Renal cortex interstitium (tissue), 11 donors: ENCODE data around the gene ZDHHC20. TPM values are rescaled to one million over a fixed set of nuclear protein-coding genes. Genes with fewer than 3 reads are reported as not detected.

Source experiments
- DNase-seq, 11 donors: peaks; one replicate each; pipeline ENCODE4 v3.0.0-alpha.2; 2013; ENCODE audit warnings: low read depth in 9 of 11, low spot score in 4 of 11; ENCODE audit errors: extremely low read depth in 1 of 11
- polyA plus RNA-seq, 3 donors: library from polyadenylated mRNA; unstranded; fragments of 120-200 nt; gene quantifications; one replicate each; pipeline ENCODE4 v1.2.1, GENCODE V29; 2013; ENCODE audit not compliant: insufficient read length in 3 of 3

ZDHHC20 gene
- polyA plus RNA-seq, 3 donors: 73.4 to 79.9 (median 74.3) TPM

DNA sequence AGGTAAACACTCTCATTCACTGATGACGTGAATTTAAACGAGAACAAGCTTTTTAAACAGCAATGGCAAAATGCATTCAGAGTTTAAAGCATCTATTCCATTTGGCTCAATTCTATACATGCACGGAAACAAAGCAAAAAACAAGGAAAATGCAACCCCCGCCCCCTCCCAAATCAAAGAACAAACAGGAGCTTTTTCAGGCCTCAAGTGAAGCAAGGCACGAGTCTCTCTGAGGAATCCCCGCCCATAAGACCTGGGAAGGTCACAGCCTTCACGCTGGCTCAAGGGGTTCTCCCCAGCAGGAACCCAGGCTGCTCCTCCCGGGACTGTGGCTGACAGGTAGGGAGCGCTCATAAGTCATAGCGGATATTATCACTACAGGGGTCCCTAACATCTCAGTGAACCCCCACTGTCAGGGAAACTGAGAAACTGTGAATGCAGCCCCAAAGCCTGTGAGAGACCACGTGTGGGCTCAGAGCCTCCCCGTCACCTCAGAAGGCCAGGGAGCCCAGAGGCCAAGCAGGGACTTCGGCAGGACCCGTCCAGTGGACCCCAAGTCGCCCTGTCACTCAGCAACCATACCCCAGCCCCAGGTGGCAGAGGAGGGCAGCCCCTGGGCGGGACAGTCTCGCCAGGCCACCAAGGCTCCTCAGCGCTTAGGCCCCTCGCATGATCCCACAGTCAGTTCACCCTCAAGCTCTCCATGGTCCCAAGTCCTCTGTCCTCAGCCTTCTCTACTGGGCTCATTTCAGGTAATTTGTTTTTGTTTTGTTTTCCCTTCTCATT, 117.3 kb downstream of the ZDHHC20 start:
- DNase-seq: no peak

DNA sequence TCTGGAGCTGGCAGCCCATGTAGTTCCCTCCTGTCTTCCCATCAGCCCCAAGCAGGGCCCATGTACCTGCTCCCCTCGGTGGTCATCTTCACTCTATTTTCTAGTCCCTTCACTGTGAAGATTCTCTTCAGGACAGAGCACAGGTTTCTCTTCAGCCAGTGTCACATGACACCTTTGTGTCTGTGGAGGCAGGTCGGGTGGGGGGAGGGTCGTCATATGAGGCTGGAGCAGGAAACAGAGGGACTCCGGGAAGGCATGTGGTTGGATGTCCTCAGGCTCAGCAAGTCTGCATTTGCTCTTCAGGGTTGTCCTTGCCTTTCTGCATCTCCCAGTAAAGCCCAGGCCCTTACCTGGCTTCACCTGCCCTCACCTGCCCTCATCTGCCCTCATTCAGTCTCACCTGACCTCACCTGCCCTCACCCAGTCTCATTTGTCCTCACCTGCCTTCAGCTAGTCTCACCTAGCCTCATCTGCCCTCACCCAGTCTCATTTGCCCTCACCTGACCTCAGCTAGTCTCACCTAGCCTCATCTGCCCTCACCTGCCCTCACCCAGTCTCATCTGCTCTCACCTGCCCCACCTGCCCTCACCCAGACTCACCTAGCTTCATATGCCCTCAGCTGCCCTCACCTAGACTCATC, 120.3 kb downstream of the ZDHHC20 start:
- DNase-seq: no peak

DNA sequence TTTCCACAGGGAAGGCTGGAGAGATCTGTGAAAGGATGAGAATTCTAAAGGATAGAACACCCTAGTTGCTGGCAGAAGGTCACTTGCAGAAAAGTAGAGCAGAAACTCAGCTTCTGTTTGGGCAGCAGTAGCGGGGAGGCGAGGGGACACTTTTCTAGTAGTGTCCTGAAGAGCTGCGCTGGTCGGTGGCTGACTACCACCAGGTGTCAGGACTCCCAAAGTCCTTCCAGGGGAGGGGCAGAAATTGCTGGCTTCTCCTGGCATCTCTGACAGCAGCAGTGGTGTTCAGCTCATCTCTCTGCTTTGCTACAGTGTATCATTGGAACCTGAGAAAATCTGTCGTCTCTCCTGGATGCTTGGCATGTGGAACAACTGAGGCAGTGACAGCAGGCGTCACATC, 120.9 kb downstream of the ZDHHC20 start:
- DNase-seq: no peak

DNA sequence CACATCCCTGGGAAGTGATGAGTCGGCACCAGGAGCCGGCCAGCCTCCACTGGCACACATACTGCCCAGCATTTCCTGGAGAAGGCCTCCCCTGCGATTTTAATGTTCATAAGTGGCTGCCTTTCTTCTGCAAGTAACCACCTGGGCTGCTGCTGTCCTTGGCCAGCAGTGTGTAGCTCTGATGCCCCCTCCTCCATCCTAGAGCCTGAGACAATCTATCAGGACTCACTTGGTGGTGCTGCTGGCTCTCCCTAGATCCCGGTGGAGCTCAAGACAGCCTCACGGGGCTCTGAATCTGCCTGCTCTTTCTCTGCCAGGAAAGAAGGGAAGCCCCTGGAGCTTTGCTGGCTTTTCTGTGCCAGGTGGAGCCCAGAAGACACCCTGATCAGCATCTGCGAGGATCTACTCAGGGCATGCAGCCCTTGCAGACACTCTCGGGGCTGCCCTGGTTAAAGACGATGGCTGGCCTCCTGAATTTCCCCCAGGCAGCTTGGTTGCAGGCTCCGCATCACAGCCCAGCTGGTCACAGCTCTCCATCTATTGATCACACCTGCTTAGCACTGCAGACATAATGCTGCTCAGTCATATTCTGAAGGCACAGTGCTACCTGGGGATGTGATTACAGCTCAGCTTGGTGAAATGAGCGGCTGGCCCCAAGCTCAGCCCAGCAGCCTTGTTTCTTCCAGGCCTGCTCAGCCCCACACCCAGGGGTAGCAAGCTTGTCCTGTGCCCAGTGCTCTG, 122.3 kb downstream of the ZDHHC20 start:
- no peak for DNase-seq

DNA sequence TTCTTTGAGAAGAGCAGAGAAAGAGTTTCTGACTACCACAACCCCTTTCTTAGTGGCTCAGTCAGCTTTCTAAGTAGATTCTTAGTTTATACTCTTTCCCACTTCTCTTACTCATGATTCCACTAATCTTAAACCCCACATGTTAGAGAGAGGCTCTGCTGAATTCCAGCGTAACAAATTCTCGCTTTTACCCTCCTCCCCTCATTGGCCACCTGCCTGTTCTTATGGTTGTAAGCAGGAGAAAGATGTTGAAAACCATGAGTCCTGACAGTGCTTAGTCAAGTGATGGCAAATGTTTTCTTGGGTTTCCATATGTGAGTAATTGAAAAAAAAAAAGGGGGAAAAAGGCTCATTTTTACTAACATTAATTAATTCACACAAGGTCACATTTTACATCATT, 125.9 kb downstream of the ZDHHC20 start:
- no peak for DNase-seq

DNA sequence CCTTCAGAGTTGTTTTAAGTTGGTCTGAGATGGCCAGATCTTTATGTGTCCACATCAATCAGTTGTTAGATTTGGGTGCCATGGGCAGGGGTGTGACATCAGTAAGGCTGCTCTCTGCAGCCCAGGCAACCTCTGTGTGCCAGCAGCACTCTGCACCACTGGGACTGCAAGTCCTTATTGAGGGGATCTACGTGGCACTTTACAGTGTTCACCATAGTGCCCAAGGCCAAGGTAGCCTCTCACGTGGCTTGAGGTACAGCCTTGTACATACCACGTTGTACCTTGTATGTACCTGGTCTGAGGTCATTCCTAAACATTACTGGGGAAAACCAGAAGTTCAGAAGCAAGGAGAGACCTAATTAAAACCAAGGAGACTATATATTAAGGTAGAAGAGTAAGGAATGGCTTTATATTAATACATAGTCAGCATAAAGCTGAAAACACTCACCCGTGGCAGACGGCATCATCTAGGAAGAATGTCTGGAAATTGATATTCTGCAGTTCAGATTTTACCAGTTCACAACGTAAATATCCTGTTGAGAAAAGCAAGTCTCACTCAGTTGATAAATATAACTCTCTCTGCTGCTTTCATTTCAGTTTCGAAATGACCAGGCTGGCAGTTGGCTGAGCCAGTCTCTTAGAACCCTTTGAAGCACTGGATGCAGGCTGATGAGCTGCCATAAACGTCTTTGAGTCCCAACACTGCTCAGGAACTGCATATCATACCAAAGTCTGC, 128.8 kb downstream of the ZDHHC20 start:
- DNase-seq: no peak

DNA sequence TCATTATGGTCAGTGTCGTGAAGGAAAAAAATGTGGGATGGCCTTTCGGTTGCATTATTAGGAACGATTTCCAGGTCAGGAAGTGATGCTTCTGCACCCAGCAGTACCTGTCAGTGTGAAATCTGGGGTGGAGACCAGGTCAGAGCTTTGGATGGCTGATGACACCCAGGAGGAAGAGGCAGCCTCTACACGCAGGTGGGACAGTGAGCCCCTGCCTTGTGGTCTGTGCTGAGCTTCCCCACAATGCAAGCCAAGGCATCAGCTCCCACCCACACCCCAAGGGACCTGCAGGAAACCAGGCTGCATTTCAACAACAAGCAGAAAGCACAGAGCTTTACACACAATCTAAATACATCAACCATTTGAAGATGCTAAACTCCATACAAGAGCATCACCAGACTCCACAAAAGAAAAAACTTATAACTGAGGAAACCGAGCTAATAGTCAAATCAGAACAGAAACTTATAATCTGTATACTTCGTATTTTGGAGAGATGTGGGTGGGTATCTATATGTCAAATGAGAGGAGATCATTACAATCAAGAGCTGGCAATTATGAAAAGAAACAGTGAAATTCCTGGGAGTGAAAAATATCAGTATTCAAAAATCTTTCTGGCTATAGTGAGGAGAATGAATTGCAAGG, 130.1 kb downstream of the ZDHHC20 start:
- DNase-seq: no peak

DNA sequence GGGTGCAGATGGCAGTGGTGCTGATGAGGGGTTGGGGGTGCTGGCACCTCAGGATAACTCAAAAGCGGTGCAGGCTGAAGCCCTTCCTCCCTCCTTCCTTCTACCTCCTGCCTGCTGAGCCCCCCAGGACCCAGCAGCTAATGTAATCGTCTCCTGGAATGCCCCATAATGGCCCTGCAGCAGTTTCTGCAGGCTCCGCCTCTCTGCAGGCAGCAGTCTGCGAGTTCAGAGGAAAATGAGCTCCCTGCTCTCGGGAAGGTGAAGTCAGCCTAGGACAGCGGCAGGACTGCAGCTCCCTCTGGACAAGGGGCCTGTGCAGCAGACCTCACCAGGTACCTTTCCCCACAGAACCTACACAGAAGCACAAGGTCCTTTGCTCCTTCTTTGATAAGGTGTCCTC, 130.9 kb downstream of the ZDHHC20 start:
- DNase-seq: peak in 1 of 11 donors; percentile 7

DNA sequence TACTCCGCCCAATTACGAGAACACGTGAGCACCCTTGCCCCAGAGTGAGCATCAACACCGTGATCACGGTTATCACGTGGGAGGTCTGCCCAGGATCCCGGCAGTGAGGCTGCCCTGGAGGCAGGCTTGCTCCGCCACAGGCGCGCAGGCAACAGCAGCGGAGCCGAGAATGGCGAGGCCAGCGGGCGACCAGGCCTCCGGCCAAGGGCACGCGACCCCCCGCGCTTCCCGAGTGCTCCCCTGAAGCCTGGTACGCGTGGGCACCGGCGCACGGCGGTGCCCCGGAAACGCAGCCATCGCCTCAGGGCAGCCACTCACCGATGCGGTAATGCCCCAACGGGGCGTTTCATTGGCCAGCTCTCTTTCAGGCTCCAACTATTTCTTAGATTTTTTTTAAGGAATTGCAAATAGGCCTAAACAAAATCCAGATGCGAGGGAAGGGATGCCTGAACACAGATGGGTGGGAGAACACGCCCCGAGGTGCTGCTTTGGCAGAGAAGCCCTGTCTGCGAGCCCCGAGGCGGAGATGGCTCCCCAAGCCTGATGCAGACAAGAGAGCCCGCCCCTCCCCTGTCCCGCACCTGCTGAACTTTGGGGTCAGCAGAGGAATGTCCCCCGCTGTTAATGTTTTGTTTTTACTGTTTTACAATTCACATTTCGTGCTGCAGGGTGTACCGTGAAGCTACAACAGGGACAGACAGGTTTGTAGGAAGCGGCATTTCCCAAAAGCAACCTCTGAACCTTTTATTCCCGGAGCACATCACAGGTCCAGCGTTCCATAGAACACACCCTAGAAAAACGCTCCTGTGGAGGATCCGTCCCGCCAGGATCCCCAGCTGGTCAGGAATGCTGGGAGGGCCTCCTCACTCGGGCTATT, 132.7 kb downstream of the ZDHHC20 start:
- DNase-seq: peak in 4 of 11 donors; percentile 33 to 47 (median 38)

DNA sequence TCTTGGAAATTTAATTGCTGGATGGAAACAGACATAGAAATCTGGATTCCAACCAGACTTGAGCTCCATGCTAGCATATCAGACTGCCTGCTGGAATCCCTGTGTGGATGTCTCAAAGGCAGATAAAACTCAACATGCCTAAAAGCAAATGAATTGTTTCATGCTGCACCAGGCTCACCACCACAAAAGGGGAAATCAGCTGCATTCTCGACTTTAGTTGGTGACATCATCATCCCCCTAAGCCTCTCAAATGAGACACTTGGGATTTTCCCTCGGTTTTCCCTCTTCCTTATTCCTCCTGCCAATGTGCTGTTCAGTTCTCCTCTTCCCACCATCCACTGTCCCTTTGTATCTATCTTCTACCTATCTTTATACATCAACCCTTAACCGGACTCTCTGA, 134.3 kb downstream of the ZDHHC20 start:
- no peak for DNase-seq

DNA sequence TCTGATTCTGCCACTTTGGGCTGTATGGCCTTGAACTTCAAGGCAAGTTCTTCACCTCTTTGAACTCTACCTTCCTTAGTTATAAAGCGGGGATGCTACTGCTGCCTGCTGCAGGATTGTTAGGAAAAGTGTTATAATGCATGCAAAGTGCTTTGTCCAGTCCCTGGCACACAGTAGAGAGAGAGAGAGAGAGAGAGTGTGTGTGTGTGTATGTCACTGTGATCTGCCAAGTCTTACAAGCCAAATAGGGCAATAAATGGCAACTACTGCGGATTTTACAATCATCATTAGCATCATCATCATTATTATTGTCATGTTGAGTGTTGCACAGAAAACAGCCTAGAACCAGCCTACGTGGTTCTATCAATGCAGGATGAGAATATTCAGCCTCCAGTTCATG, 136.1 kb downstream of the ZDHHC20 start:
- DNase-seq: no peak

Other genes with a start within 250 kb of the ZDHHC20 start
- gene MICU2, start 144.9 kb upstream of the ZDHHC20 start, polyA plus RNA-seq: 100 to 1,000 TPM in 2 of 3 donors, 10 to 100 TPM in 1; 92.3 to 114 (median 107) TPM
- gene FGF9, start 211.8 kb upstream of the ZDHHC20 start, polyA plus RNA-seq: 10 to 100 TPM; 15.4 to 24.1 (median 18.6) TPM